GM12878 (cell line): ENCODE measurements around the gene ATN1. TPM values are rescaled to one million over a fixed set of nuclear protein-coding genes. Genes with fewer than 3 reads are reported as not detected.

Experiments
- ATAC-seq: fragments of 200-7000 bp; cut with Tn5 transposase; 3 replicates; pipeline ENCODE4 v1.9.1; 2020; ENCODE audit warnings: mild to moderate bottlenecking, moderate library complexity
- BruUV-seq: library from RNA; stranded (reverse); fragments of 400-500 nt; replicated peaks from 2 replicates; lab custom pipeline; 2021; lab: Mats Ljungman, UMichigan
- CTCF ChIA-PET: fragments of 300-600 bp; sonication (Branson Sonifier 250); formaldehyde crosslinking; extraction: SDS; loops from one replicate; lab custom pipeline; 2021; ENCODE audit warnings: inconsistent platforms; lab: Yijun Ruan, JAX
- POLR2A ChIA-PET: fragments of 350-600 bp; formaldehyde crosslinking; extraction: SDS; loops from one replicate; lab custom pipeline; 2021; ENCODE audit warnings: inconsistent platforms; lab: Charles Lee
- RAD21 ChIA-PET: fragments of 300-600 bp; sonication (Branson Sonifier 250); formaldehyde crosslinking; loops from one replicate; lab custom pipeline; 2023; ENCODE audit warnings: antibody characterized with exemption; ENCODE audit not compliant: unreplicated experiment; lab: Charles Lee
- SMC1A ChIA-PET: fragments of 300-600 bp; sonication (Branson Sonifier 250); formaldehyde crosslinking; loops from one replicate; lab custom pipeline; 2023; ENCODE audit not compliant: unreplicated experiment, uncharacterized antibody; lab: Charles Lee
- DNase-seq: peaks from one replicate; pipeline ENCODE4 v3.0.0-alpha.2; 2011; ENCODE audit warnings: low read depth, low spot score
- FAIRE-seq: peaks from 3 replicates; lab custom pipeline; 2011; peaks lifted over from hg19 to GRCh38; lab: Jason Lieb, UNC
- H2AFZ ChIP-seq: 2 replicates; pipeline ENCODE4 v1.6.0; 2011; ENCODE audit warnings: low read depth, low read length, control low read depth; ENCODE audit not compliant: control insufficient read depth
- H3K27ac ChIP-seq: 2 replicates; pipeline ENCODE4 v1.5.1; 2011; ENCODE audit warnings: control low read depth; ENCODE audit not compliant: control insufficient read depth, insufficient read depth
- H3K27me3 ChIP-seq, 2 experiments: replicated peaks in 1 of 2; 2 replicates each; pipeline versions ENCODE4 v1.6.0 to v1.6.1; 2011; ENCODE audit warnings: low read length in 1 of 2; ENCODE audit not compliant: control insufficient read depth in 2 of 2, insufficient read depth in 2 of 2
- H3K36me3 ChIP-seq, 2 experiments: 2 replicates each; pipeline ENCODE4 v1.5.1; 2011; ENCODE audit warnings: low read length in 1 of 2; ENCODE audit not compliant: control insufficient read depth in 2 of 2, insufficient read depth in 2 of 2
- H3K4me1 ChIP-seq: 2 replicates; pipeline ENCODE4 v1.6.1; 2011; ENCODE audit warnings: mild to moderate bottlenecking, low read length, moderate library complexity, mixed read lengths; ENCODE audit not compliant: control insufficient read depth, insufficient read depth
- H3K4me2 ChIP-seq: 2 replicates; pipeline ENCODE4 v1.6.0; 2011; ENCODE audit warnings: control low read depth; ENCODE audit not compliant: control insufficient read depth, insufficient read depth
- H3K4me3 ChIP-seq: fragments of 200-600 bp; sonication (generic); 2 replicates; pipeline ENCODE4 v1.5.1; 2016
- H3K79me2 ChIP-seq: 2 replicates; pipeline ENCODE4 v1.6.0; 2011; ENCODE audit warnings: low read length; ENCODE audit not compliant: control insufficient read depth, insufficient read depth
- H3K9ac ChIP-seq: 2 replicates; pipeline ENCODE4 v1.8.0; 2011; ENCODE audit warnings: low read length, control low read depth, mixed read lengths; ENCODE audit not compliant: control insufficient read depth, insufficient read depth
- H3K9me3 ChIP-seq: replicated peaks from 3 replicates; pipeline ENCODE4 v1.5.1; 2011; ENCODE audit warnings: mild to moderate bottlenecking, low read length; ENCODE audit not compliant: control insufficient read depth, insufficient read depth
- H4K20me1 ChIP-seq: 2 replicates; pipeline ENCODE4 v1.6.0; 2011; ENCODE audit not compliant: control insufficient read depth, insufficient read depth
- ASH2L ChIP-seq: fragments of 300-600, 200-600 bp; sonication (generic); IDR thresholded peaks from 2 replicates; pipeline ENCODE4 v1.6.1; 2017; ENCODE audit warnings: low read depth, mild to moderate bottlenecking, borderline replicate concordance
- BHLHE40 ChIP-seq, 2 experiments: fragments of 450-650 bp in 1 of 2; IDR thresholded peaks; 2 replicates each; pipeline ENCODE4 v1.6.1; 2011 to 2017; ENCODE audit warnings: low read depth in 2 of 2, borderline replicate concordance in 1 of 2, improper control_type of control experiment in 1 of 2, low read length in 1 of 2, mild to moderate bottlenecking in 1 of 2
- CREB1 ChIP-seq: IDR thresholded peaks from 2 replicates; pipeline ENCODE4 v1.6.1; 2012; ENCODE audit warnings: low read depth, mild to moderate bottlenecking, inconsistent platforms
- FOS ChIP-seq: IDR thresholded peaks from 3 replicates; pipeline ENCODE4 v1.6.1; 2011; ENCODE audit warnings: borderline replicate concordance; ENCODE audit not compliant: insufficient read length; ENCODE audit errors: extremely low read depth
- KAT2A ChIP-seq: conservative IDR thresholded peaks from 2 replicates; pipeline ENCODE4 v1.6.1; 2011; ENCODE audit warnings: low read depth, low read length; ENCODE audit not compliant: control insufficient read depth
- MYB ChIP-seq: fragments of 150-350 bp; IDR thresholded peaks from 2 replicates; pipeline ENCODE4 v1.6.1; 2014; ENCODE audit warnings: mild to moderate bottlenecking, low read depth, low read length, borderline replicate concordance
- NR2F1 ChIP-seq: fragments of 450-650 bp; conservative IDR thresholded peaks from 2 replicates; pipeline ENCODE4 v1.6.1; 2017; ENCODE audit warnings: mild to moderate bottlenecking
- POLR2AphosphoS5 ChIP-seq: IDR thresholded peaks from 2 replicates; pipeline ENCODE4 v1.6.1; 2011; ENCODE audit warnings: mild to moderate bottlenecking, low read length, inconsistent platforms
- TCF7 ChIP-seq: IDR thresholded peaks from 2 replicates; pipeline ENCODE4 v1.6.1; 2014; ENCODE audit warnings: antibody characterized with exemption, borderline replicate concordance
- WRNIP1 ChIP-seq: IDR thresholded peaks from 2 replicates; pipeline ENCODE4 v1.6.1; 2011; ENCODE audit warnings: low read depth, low read length, improper control_type of control experiment, borderline replicate concordance
- ZNF207 ChIP-seq: fragments of 450-650 bp; IDR thresholded peaks from 2 replicates; pipeline ENCODE4 v1.6.1; 2014; ENCODE audit warnings: antibody characterized with exemption, mild to moderate bottlenecking, borderline replicate concordance
- WGBS: methylation state at CpG from one replicate; pipeline ENCODE4 v1.1.6; 2016; ENCODE audit warnings: low lambda C conversion rate; ENCODE audit not compliant: insufficient replicate concordance, insufficient coverage; ENCODE audit errors: missing lambda C conversion rate; 5-methylcytosine and 5-hydroxymethylcytosine counted together
- in situ Hi-C: fragments of 300-500 bp; cut with MboI; formaldehyde crosslinking; loops from 9 replicates; pipeline ENCODE4 v1.14.3; 2018; ENCODE audit warnings: mixed read lengths
- intact Hi-C: fragments of 100-400 bp; cut with micrococcal nuclease; formaldehyde crosslinking; loops from one replicate; pipeline ENCODE4 v1.14.2; 2022; ENCODE audit not compliant: unreplicated experiment
- polyA plus RNA-seq, 11 experiments: library from polyadenylated mRNA; depleted of rRNA in 4 of 11; unstranded in 6 of 11; stranded (reverse) in 5 of 11; fragments of >200 nt; fragmentation: Nextera tagmentation in 4 of 11; fragmentation: Illumina TruSeq in 1 of 11; extraction: Ambion mirVana in 4 of 11; extraction: Trizol in 1 of 11; gene quantifications; 1 replicate in 1 of 11; 2 replicates in 10 of 11; pipeline versions ENCODE4 v1.2.1 to v1.2.3, GENCODE V29; 2011 to 2016; ENCODE audit warnings: inconsistent platforms in 2 of 11, missing spikeins in 2 of 11, low read depth in 1 of 11
- total RNA-seq, 4 experiments: library from RNA; depleted of rRNA in 3 of 4; stranded (reverse); fragments of >200 nt in 3 of 4; fragmentation: Illumina TruSeq in 1 of 4; extraction: Trizol in 1 of 4; gene quantifications; 2 replicates each; pipeline versions ENCODE4 v1.2.1 to v1.2.3, GENCODE V29; 2013 to 2021
- TF ChIP-seq, protein P1 (sequence below): fragments of 450-650 bp; IDR thresholded peaks from 2 replicates; pipeline ENCODE4 v1.6.1; 2017; ENCODE audit warnings: mild to moderate bottlenecking

ATN1 gene
- total and polyA plus RNA-seq, 10 of the 15 experiments (the other 5 are each of a cell fraction or from before 2014, with no cell fraction given), result 0.08 to 44.5 (median 5.0) TPM

DNA sequence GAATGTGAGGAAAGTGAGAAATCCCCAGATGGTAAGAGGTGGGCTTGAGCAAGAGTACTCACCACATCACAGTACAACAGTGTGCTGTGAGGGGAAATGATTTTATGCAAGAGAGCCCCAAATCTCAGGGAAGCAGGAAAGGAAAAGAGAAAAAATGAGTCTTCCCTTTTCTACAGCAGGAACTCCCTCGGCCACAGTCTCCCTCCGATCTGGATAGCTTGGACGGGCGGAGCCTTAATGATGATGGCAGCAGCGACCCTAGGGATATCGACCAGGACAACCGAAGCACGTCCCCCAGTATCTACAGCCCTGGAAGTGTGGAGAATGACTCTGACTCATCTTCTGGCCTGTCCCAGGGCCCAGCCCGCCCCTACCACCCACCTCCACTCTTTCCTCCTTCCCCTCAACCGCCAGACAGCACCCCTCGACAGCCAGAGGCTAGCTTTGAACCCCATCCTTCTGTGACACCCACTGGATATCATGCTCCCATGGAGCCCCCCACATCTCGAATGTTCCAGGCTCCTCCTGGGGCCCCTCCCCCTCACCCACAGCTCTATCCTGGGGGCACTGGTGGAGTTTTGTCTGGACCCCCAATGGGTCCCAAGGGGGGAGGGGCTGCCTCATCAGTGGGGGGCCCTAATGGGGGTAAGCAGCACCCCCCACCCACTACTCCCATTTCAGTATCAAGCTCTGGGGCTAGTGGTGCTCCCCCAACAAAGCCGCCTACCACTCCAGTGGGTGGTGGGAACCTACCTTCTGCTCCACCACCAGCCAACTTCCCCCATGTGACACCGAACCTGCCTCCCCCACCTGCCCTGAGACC, 7.8 kb downstream of the ATN1 start:
- Histone ChIP-seq H3K4me1 (peaks cover 11% of the 10 kb centered on the region; the same call in 1 of the 2 replicates), H2AFZ (no peak overlapping the region), H3K4me3 (peak overlapping the region; percentile 86; the same call in 1 of the 2 replicates), H3K36me3 (peaks cover 4 to 5% of the 10 kb centered on the region in 2 experiments; a peak in 3 of 4 replicates), H3K9me3 (no peaks in the 10 kb centered on the region), H3K27ac (peak overlapping the region; percentile 92; the same call in 1 of the 2 replicates), H3K4me2 (peak overlapping the region; percentile 95), H3K79me2 (peaks cover 30% of the 10 kb centered on the region), H4K20me1 (no peaks in the 10 kb centered on the region), H3K27me3 (no peaks in the 10 kb centered on the region), H3K9ac (no peak overlapping the region)
- ChIA-PET RAD21 (interaction anchor here (1.6 kb wide), 1 partner anchor 9 kb away, joined by 7 read pairs; the partner anchor contains the start of genes C12orf57 and RNU7-1), CTCF (interaction anchor here (0.8 to 8.6 kb wide), 6 partner anchors 9 to 157 kb away, joined by 3 to 111 read pairs (median 4); partner anchors contain the start of gene C1R), SMC1A (interaction anchor here (2.3 kb wide), 1 partner anchor 9 kb away, joined by 7 read pairs; no protein-coding TSS in a partner anchor), POLR2A (interaction anchor here (0.5 to 17.8 kb wide), 4 partner anchors 8 to 34 kb away, joined by 3 to 524 read pairs (median 16); partner anchors contain the start of genes ATN1, C12orf57 and RNU7-1)
- DNase-seq (no peak), ATAC-seq (no peak), FAIRE-seq (no peak)
- WGBS, result 89% methylated on average over 13 of the region's 14 CpGs
- intact Hi-C loops (no loop called here), in situ Hi-C loops (no loop called here)
- TF ChIP-seq KAT2A, result no peak
- no TSS peak for BruUV-seq

DNA sequence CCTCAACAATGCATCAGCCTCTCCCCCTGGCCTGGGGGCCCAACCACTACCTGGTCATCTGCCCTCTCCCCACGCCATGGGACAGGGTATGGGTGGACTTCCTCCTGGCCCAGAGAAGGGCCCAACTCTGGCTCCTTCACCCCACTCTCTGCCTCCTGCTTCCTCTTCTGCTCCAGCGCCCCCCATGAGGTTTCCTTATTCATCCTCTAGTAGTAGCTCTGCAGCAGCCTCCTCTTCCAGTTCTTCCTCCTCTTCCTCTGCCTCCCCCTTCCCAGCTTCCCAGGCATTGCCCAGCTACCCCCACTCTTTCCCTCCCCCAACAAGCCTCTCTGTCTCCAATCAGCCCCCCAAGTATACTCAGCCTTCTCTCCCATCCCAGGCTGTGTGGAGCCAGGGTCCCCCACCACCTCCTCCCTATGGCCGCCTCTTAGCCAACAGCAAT, 8.5 kb downstream of the ATN1 start:
- H3K9me3 ChIP-seq, result no peaks in the 10 kb centered on the region
- 33% methylated on average over 3 of the region's 3 CpGs for WGBS
- CTCF ChIA-PET, result interaction anchor here (0.5 to 8.6 kb wide), 8 partner anchors 9 to 404 kb away, joined by 3 to 111 read pairs (median 4); partner anchors contain the start of genes C1R and SPSB2
- peak overlapping the region; percentile 92; the same call in 1 of the 2 replicates for H3K27ac ChIP-seq
- H3K4me2 ChIP-seq, result peak overlapping the region; percentile 95
- no peaks in the 10 kb centered on the region for H4K20me1 ChIP-seq
- POLR2A ChIA-PET, result interaction anchor here (2.0 to 17.8 kb wide), 4 partner anchors 7 to 24 kb away, joined by 4 to 524 read pairs (median 17); partner anchors contain the start of genes ATN1, C12orf57 and RNU7-1
- peaks cover 11% of the 10 kb centered on the region; the same call in 1 of the 2 replicates for H3K4me1 ChIP-seq
- in situ Hi-C loops (no loop called here), intact Hi-C loops (no loop called here)
- ATAC-seq (no peak), FAIRE-seq (no peak), DNase-seq (no peak)
- no peak overlapping the region for H2AFZ ChIP-seq
- no TSS peak for BruUV-seq
- peak overlapping the region; percentile 96; the same call in 1 of the 2 replicates for H3K9ac ChIP-seq
- H3K79me2 ChIP-seq, result peaks cover 26% of the 10 kb centered on the region
- H3K4me3 ChIP-seq, result peak overlapping the region; percentile 86
- RAD21 ChIA-PET, result interaction anchor here (1.0 kb wide), 1 partner anchor 11 kb away, joined by 3 read pairs; no protein-coding TSS in a partner anchor
- peaks cover 4 to 5% of the 10 kb centered on the region in 2 experiments; a peak in 3 of 4 replicates for H3K36me3 ChIP-seq
- SMC1A ChIA-PET, result interaction anchor here (0.6 to 2.3 kb wide), 2 partner anchors 10 to 83 kb away, joined by 3 to 7 read pairs; no protein-coding TSS in a partner anchor
- no peaks in the 10 kb centered on the region for H3K27me3 ChIP-seq
- TF ChIP-seq FOS (no peak), ASH2L (no peak), TCF7 (no peak), POLR2AphosphoS5 (no peak), CREB1 (no peak), BHLHE40 (IDR thresholded peaks at IDR 0.05; ENCODE audit: borderline replicate concordance in 1 of 2, low read depth in 2 of 2, low read length in 1 of 2) (no peak), MYB (no peak), WRNIP1 (no peak), ZNF207 (no peak), NR2F1 (no peak)
- TF ChIP-seq, protein P1, sequence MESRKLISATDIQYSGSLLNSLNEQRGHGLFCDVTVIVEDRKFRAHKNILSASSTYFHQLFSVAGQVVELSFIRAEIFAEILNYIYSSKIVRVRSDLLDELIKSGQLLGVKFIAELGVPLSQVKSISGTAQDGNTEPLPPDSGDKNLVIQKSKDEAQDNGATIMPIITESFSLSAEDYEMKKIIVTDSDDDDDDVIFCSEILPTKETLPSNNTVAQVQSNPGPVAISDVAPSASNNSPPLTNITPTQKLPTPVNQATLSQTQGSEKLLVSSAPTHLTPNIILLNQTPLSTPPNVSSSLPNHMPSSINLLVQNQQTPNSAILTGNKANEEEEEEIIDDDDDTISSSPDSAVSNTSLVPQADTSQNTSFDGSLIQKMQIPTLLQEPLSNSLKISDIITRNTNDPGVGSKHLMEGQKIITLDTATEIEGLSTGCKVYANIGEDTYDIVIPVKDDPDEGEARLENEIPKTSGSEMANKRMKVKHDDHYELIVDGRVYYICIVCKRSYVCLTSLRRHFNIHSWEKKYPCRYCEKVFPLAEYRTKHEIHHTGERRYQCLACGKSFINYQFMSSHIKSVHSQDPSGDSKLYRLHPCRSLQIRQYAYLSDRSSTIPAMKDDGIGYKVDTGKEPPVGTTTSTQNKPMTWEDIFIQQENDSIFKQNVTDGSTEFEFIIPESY, result no peak
